GM06990 (cell line): ENCODE data around the gene EPHA8.

Experiments used
- DNase-seq: peaks from one replicate; pipeline ENCODE4 v3.0.0-alpha.2; 2011; ENCODE audit not compliant: insufficient read length; ENCODE audit errors: extremely low read depth
- H3K27me3 ChIP-seq: replicated peaks from 2 replicates; pipeline ENCODE4 v1.6.0; 2011; ENCODE audit warnings: low read length; ENCODE audit not compliant: control insufficient read depth, insufficient read depth
- H3K36me3 ChIP-seq: 2 replicates; pipeline ENCODE4 v1.5.1; 2011; ENCODE audit warnings: low read length; ENCODE audit not compliant: control insufficient read depth, insufficient read depth
- H3K4me3 ChIP-seq: replicated peaks from 2 replicates; pipeline ENCODE4 v1.5.1; 2011; ENCODE audit warnings: low read depth, mild to moderate bottlenecking, control low read depth, low read length
- TF ChIP-seq, protein P1 (sequence below): IDR thresholded peaks from 2 replicates; pipeline ENCODE4 v1.5.1; 2011; ENCODE audit warnings: low read length, control low read depth, mild to moderate bottlenecking, inconsistent platforms; ENCODE audit not compliant: insufficient read depth, poor library complexity, severe bottlenecking

Gene EPHA8

DNA sequence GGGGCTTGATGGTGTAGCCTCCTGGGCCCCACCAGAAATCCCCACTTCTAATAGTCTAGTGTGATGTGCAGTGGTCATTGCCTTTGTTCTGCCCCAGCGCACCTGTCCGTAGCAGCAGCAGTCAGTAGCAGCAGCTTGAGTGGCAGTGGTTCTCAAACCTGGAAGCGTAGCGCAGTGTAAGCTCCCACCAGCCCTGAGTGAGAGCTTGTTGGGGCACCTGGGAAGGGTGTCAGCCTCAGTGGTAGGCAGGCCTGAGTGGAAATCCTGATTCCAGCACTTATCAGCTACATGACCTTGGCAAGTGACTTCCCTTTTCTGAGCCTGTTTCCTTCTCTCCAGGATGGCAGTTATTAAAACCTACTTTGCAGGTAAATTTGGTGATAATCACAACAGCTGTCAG lies 41.6 kb upstream of the EPHA8 start:
- H3K4me3 ChIP-seq: no peak overlapping the region
- peaks cover 35% of the 10 kb centered on the region for H3K36me3 ChIP-seq
- TF ChIP-seq, protein P1, sequence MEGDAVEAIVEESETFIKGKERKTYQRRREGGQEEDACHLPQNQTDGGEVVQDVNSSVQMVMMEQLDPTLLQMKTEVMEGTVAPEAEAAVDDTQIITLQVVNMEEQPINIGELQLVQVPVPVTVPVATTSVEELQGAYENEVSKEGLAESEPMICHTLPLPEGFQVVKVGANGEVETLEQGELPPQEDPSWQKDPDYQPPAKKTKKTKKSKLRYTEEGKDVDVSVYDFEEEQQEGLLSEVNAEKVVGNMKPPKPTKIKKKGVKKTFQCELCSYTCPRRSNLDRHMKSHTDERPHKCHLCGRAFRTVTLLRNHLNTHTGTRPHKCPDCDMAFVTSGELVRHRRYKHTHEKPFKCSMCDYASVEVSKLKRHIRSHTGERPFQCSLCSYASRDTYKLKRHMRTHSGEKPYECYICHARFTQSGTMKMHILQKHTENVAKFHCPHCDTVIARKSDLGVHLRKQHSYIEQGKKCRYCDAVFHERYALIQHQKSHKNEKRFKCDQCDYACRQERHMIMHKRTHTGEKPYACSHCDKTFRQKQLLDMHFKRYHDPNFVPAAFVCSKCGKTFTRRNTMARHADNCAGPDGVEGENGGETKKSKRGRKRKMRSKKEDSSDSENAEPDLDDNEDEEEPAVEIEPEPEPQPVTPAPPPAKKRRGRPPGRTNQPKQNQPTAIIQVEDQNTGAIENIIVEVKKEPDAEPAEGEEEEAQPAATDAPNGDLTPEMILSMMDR: no peak
- no peak for DNase-seq
- H3K27me3 ChIP-seq: no peaks in the 10 kb centered on the region

DNA sequence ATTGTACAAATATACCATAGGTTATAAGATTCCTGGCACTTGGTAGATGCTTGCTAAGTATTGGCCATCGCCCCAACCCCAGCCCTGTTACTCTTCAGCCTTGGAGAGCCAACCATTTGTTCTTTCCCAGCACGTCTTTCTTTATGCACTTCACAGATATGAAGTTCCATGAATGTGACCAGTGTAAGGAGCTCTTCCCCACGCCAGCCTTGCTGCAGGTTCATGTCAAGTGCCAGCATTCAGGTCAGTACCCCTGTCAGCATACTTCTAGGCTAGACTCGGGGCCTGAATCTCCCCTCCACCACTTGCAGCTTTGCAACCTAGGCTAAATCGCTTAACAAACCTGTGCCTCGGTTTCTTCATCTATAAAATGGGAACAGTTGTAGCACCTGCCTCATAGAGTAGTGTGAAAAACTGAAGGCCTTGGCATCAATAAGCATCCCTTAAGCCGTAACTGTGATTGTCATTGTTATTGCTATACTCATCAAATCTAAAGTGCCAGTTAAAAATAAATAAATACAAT lies 41.0 kb upstream of the EPHA8 start:
- no peak for DNase-seq
- H3K4me3 ChIP-seq: no peak overlapping the region
- no peaks in the 10 kb centered on the region for H3K27me3 ChIP-seq
- peaks cover 34% of the 10 kb centered on the region for H3K36me3 ChIP-seq
- TF ChIP-seq, protein P1: no peak

DNA sequence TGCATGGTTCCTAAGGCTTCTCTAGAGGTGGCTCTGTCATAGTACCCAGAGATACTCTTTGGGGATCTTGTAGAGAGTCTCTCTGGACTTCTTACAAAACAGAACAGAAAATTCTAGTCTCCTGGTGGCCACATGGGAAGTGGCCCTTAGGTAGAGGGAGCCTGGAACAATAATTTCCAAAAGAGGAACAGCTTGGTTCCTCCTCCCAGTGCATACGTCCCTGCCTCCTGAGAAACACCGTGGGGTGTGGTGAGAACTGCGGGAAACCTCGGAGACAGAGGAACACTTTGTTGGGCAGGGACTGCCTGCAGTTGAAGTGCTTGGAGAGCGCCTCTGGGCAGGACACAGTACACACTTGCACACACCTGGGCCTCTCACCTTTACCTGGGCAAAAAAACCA lies 38.8 kb upstream of the EPHA8 start:
- DNase-seq: no peak
- TF ChIP-seq, protein P1: no peak
- peaks cover 25% of the 10 kb centered on the region for H3K36me3 ChIP-seq
- no peak overlapping the region for H3K4me3 ChIP-seq
- H3K27me3 ChIP-seq: no peaks in the 10 kb centered on the region

DNA sequence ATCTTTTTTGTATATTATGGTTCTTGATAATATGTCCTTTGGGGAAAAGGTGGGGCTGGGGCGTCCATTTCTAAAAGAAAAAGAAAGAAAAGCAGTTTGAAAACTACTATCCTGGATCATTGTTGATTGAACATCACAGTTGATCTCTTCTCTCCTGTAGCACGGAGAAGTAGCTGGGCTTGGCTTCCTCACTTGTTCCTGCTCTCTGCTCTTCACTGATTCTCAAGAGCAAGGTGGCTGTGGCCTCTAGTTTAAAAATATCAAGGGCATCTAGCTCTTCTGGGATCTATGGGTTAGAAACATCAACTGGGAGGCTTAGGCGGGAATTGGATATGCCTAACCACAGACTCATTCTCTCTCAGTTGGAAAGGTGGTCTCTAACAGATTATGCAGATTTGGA lies 38.1 kb upstream of the EPHA8 start:
- Histone ChIP-seq H3K4me3 (no peak overlapping the region), H3K36me3 (peaks cover 21% of the 10 kb centered on the region), H3K27me3 (no peaks in the 10 kb centered on the region)
- DNase-seq: no peak
- TF ChIP-seq, protein P1: no peak

DNA sequence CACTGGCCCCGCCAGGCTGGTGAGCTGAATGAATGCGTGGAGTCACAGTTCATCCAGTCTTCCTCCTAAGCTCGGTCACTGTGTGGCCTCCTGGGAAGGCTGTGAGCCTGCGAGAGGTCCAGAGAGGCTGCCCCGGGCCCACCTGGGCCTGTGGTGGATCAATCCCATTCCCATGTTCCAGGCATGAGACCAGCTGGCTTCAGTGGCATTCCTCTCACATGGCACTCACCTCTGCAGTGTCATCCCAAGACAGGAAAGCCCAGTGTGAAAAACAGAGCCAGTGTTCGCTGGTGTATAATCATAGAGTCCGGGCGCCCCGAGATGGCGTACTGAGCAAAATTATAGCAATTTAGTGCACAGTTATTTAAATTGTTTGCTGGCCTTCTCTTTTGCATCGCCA lies 37.6 kb upstream of the EPHA8 start:
- H3K27me3 ChIP-seq: no peaks in the 10 kb centered on the region
- TF ChIP-seq, protein P1: no peak
- no peak for DNase-seq
- peaks cover 21% of the 10 kb centered on the region for H3K36me3 ChIP-seq
- H3K4me3 ChIP-seq: no peak overlapping the region

DNA sequence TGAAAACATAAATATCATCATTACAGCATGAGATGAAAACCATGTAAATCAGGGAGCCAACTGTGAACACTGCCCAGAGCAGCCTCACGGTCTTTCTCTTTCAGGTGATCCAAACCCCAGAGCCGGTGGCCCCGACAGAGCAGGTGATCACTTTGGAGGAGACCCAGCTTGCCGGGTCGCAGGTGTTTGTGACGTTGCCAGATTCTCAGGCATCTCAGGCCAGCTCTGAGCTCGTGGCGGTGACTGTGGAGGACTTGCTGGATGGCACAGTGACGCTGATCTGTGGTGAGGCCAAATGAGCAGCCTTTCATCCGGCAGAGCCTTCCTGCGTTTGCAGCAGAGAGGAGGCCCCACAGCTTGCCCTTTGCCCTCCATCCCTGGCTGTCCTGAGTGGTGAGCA lies 37.2 kb upstream of the EPHA8 start:
- no peak overlapping the region for H3K4me3 ChIP-seq
- H3K27me3 ChIP-seq: no peaks in the 10 kb centered on the region
- TF ChIP-seq, protein P1: no peak
- DNase-seq: no peak
- peaks cover 21% of the 10 kb centered on the region for H3K36me3 ChIP-seq
